ENCODE data around the gene SPRY1. TPM values are rescaled to one million over a fixed set of nuclear protein-coding genes. Genes with fewer than 3 reads are reported as not detected.

The SPRY1 gene
- total and polyA plus RNA-seq, 7 donors, result 19.2 to 104 (median 41.1) TPM

DNA sequence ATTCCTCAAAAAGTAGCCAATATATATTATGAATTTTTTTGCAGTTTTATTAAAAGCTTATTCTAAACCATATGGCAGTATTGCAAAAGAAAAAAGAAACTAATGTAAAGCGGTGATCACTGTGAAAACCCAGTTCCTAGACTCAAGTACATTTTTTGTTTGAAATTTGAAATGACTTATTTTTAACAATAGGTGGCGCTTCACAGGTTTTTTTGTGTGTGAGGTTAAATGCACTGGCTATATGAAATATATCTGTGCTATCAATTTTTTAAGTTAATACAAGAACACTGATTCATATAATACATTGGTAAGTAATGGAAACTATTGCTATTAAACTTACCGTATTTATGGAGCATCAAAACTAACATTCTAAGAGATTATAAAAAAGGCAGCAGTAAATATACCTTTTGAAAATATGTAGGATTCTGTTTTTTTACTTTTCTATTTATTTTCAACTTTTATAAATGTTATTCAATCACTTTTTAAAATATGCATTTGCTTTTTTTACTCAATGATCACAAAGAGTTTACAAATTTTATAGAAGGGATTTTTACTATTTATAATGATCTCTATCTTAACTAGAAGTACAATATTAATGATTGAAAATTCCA, 5.6 kb upstream of the SPRY1 start:
- DNase-seq (no peak), ATAC-seq (no peak)
- no peak overlapping the region for H3K4me3 ChIP-seq
- no peaks in the 10 kb centered on the region for H3K9me3 ChIP-seq
- no peaks in the 10 kb centered on the region for H3K36me3 ChIP-seq (ENCODE audit: insufficient read depth in 1 of 2, low read depth in 1 of 2)
- intact Hi-C loops (cut with DNase I), result no loop called here
- peaks cover 17% of the 10 kb centered on the region for H3K4me1 ChIP-seq
- H3K27ac ChIP-seq, result no peak overlapping the region
- H3K27me3 ChIP-seq (ENCODE audit: insufficient read depth in 3 of 3, low read length in 2 of 3), result no peaks in the 10 kb centered on the region
- TF ChIP-seq, protein P1, sequence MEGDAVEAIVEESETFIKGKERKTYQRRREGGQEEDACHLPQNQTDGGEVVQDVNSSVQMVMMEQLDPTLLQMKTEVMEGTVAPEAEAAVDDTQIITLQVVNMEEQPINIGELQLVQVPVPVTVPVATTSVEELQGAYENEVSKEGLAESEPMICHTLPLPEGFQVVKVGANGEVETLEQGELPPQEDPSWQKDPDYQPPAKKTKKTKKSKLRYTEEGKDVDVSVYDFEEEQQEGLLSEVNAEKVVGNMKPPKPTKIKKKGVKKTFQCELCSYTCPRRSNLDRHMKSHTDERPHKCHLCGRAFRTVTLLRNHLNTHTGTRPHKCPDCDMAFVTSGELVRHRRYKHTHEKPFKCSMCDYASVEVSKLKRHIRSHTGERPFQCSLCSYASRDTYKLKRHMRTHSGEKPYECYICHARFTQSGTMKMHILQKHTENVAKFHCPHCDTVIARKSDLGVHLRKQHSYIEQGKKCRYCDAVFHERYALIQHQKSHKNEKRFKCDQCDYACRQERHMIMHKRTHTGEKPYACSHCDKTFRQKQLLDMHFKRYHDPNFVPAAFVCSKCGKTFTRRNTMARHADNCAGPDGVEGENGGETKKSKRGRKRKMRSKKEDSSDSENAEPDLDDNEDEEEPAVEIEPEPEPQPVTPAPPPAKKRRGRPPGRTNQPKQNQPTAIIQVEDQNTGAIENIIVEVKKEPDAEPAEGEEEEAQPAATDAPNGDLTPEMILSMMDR (IDR thresholded peaks at IDR 0.05), result peak; percentile 43
- 62 to 67% (median 65%) methylated on average over 3 of the region's 3 CpGs for WGBS, 3 donors

DNA sequence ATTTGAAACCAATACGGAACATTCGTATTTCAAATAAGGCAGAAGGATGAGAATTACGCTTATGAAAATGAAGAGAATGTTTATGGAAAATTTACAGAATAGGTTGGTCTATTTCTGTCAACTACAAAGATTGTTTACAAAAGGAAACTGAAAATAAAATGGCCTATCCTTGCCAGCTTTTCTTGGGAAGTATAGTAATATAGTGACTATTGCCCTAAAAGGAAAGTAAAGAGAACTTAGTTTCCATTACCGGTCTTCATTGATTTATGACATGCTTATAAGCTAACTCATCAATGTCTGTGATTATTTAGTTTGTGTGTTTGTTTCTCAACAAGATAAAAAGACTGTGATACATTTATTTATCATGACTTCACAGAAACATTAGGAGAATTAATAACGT, 2.9 kb upstream of the SPRY1 start:
- no peaks in the 10 kb centered on the region for H3K4me1 ChIP-seq
- peak overlapping the region; percentile 48 for H3K4me3 ChIP-seq
- TF ChIP-seq, protein P1 (IDR thresholded peaks at IDR 0.05), result no peak
- DNase-seq (no peak), ATAC-seq (no peak)
- intact Hi-C loops (cut with DNase I), result no loop called here
- H3K36me3 ChIP-seq (ENCODE audit: insufficient read depth in 1 of 2, low read depth in 1 of 2), result no peaks in the 10 kb centered on the region
- H3K9me3 ChIP-seq, result no peaks in the 10 kb centered on the region
- peak overlapping the region; percentile 26 for H3K27ac ChIP-seq
- H3K27me3 ChIP-seq (ENCODE audit: insufficient read depth in 3 of 3, low read length in 2 of 3), result no peaks in the 10 kb centered on the region
- WGBS, 3 donors, result 45 to 63% (median 60%) methylated on average over 5 of the region's 5 CpGs

DNA sequence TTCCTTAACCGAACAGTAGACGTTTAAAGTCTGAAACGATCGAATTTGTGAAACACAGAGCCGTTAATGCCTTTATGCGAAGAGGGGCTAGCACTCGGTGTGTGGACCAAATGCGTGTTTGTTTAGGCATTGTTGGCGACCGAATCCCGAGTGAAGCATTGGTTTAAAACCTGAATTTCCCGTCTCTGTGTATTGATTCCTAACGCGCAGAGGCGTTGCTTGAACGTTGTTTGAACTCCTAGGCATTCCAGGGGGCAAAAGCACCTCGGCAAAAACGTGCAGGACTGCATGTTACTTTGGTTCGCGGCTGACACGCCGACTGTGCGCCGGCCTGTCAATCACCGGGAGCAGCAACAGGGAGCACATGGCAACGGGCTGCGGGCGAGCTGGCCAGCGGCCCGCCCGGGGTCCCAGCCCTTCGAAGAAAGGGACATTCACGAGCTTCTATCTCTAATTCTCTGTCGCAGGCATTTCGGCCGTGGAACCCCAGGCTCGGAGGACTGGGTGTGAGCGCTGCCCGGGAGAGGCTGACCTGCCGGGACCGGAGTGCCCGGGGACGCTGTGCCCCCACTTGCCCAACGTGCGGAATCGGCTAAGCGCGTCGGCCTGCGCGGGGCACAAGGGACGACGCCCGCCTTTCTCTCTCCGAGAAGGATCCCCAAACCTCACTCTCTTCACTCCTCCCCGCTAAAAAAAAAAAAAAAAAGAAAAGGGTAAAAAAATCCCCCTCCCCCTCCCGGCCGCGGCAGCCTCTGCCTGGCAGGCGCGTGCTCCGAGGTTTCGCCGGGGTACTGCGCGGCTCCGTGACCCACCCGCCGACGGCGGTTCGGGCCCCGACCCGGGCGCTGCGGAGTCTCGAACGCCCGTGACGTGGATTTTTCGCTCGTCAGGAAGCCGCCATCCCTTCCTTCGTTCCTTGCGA, 810 bp downstream of the SPRY1 start:
- ATAC-seq (peak; percentile 54 to 65 (median 62)), DNase-seq (peak; percentile 73 to 76)
- H3K4me1 ChIP-seq, result peaks cover 2% of the 10 kb centered on the region
- peak overlapping the region; percentile 98 for H3K27ac ChIP-seq
- WGBS, 3 donors, result 0% methylated on average over 78 to 84 of the region's 85 CpGs
- intact Hi-C loops (cut with DNase I), result loop anchor here (2.0 to 5.0 kb wide), 10 partner anchors 45 to 715 kb away; no protein-coding TSS in a partner anchor
- H3K4me3 ChIP-seq, result peak overlapping the region; percentile 84
- TF ChIP-seq, protein P1 (IDR thresholded peaks at IDR 0.05), result no peak
- H3K27me3 ChIP-seq (ENCODE audit: insufficient read depth in 3 of 3, low read length in 2 of 3), result no peaks in the 10 kb centered on the region
- H3K36me3 ChIP-seq (ENCODE audit: insufficient read depth in 1 of 2, low read depth in 1 of 2), result peaks cover 8 to 10% of the 10 kb centered on the region in 2 donors
- H3K9me3 ChIP-seq, result no peaks in the 10 kb centered on the region

DNA sequence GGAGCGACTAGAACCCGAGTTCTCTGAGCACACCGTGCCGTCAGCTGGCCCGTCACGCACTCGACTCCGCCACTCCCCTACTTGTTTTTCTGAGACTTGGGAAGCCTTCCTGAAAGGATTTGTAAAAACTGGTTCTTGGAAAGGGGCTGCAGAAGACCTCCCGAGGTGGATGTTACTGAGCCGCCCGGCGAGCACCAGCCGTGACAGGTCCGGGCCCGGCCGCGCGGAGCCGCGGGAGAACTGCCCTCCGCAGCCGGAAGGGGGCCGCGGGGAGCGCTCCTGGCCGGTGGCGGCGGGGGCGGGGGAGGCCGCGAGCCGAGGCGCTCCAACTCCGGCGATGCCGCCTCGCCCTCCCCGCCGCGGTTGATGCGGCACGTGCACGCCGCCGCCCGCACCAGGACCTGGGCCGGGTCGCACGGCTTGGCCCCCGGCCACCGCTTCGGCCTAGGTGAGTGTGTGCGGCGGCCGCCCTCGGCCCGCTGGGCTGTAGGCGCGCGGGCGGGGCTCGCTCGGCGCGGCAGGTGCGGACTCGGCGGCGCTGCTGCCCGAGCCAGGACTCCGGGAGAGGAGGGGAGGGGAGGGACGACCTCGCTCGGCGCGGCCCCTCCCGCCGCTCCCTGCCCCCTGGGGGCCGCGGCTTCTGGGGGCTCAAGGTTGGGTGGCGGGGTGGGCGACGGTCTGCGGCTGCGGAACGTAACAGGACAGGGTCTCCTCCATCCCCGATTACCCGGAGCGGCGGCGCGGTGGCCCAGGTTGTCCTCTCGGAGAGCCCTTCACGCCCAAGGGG, 1.7 kb downstream of the SPRY1 start:
- no peaks in the 10 kb centered on the region for H3K9me3 ChIP-seq
- H3K27me3 ChIP-seq (ENCODE audit: insufficient read depth in 3 of 3, low read length in 2 of 3), result no peaks in the 10 kb centered on the region
- peaks cover 10% of the 10 kb centered on the region for H3K4me1 ChIP-seq
- WGBS, 3 donors, result 0 to 1% (median 0%) methylated on average over 43 to 94 of the region's 94 CpGs
- peaks cover 8 to 19% of the 10 kb centered on the region in 2 donors for H3K36me3 ChIP-seq (ENCODE audit: insufficient read depth in 1 of 2, low read depth in 1 of 2)
- peak; percentile 67 to 77 (median 74) for ATAC-seq
- H3K27ac ChIP-seq, result peak overlapping the region; percentile 98
- peak; percentile 79 to 89 for DNase-seq
- intact Hi-C loops (cut with DNase I), result loop anchor here (2.0 to 5.0 kb wide), 9 partner anchors 46 to 714 kb away; no protein-coding TSS in a partner anchor
- peak overlapping the region; percentile 84 for H3K4me3 ChIP-seq
- TF ChIP-seq, protein P1 (IDR thresholded peaks at IDR 0.05), result peak; percentile 67

Data from psoas muscle (tissue), 8 donors.